Gastrocnemius medialis (tissue), 4 donors: Measurements from ENCODE around the gene PPIH. TPM values are rescaled to one million over a fixed set of nuclear protein-coding genes. Genes with fewer than 3 reads are reported as not detected.

Experiments used
- ATAC-seq, 2 donors: fragments of 150-250 bp; one replicate each; pipeline ENCODE4 v1.9.1; 2016
- DNase-seq, 2 donors: peaks; one replicate each; pipeline ENCODE4 v3.0.0-alpha.2; 2019
- H3K27ac ChIP-seq, 4 donors: fragments of 200-600 bp; sonication (generic); 1 replicate in 1 of 4; 2 replicates in 3 of 4; pipeline ENCODE4 v1.5.1; 2016 to 2018; ENCODE audit warnings: mild to moderate bottlenecking in 2 of 4, moderate library complexity in 1 of 4
- H3K27me3 ChIP-seq, 3 donors: fragments of 200-600 bp; sonication (generic) in 2 of 3; 1 replicate in 1 of 3; 2 replicates in 2 of 3; pipeline versions ENCODE4 v1.5.1 to v1.6.0; 2016 to 2019; ENCODE audit warnings: mild to moderate bottlenecking in 1 of 3, moderate library complexity in 1 of 3
- H3K36me3 ChIP-seq, 2 donors: fragments of 200-600 bp; sonication (generic) in 1 of 2; one replicate each; pipeline ENCODE4 v1.5.1; 2017 to 2018
- H3K4me1 ChIP-seq, 2 donors: fragments of 200-600 bp; sonication (generic) in 1 of 2; one replicate each; pipeline ENCODE4 v1.5.1; 2016 to 2017; ENCODE audit warnings: mild to moderate bottlenecking in 2 of 2
- H3K4me3 ChIP-seq, 4 donors: fragments of 200-600 bp; sonication (generic) in 3 of 4; 1 replicate in 1 of 4; 2 replicates in 3 of 4; pipeline ENCODE4 v1.5.1; 2016 to 2019; ENCODE audit warnings: mild to moderate bottlenecking in 2 of 4
- H3K9me3 ChIP-seq, 3 donors: fragments of 200-600 bp; sonication (generic) in 2 of 3; 1 replicate in 1 of 3; 2 replicates in 2 of 3; pipeline ENCODE4 v1.5.1; 2016 to 2019
- POLR2A ChIP-seq, 2 donors: fragments of 450-650 bp; IDR thresholded peaks; one replicate each; pipeline ENCODE4 v1.6.1; 2017; ENCODE audit warnings: antibody characterized with exemption in 2 of 2, mild to moderate bottlenecking in 2 of 2, moderate library complexity in 2 of 2
- in situ Hi-C, 4 donors: fragments of 200-750 bp; cut with MboI; loops; one replicate each; pipeline versions ENCODE4 v1.15.0 to v1.8.0; 2017; ENCODE audit warnings: low sequenced_read_pairs in 4 of 4
- intact Hi-C: fragments of 100-400 bp; cut with DNase I; formaldehyde crosslinking; loops from one replicate; pipeline ENCODE4 v1.15.1; 2023; ENCODE audit warnings: low total_unique reads
- total RNA-seq, 4 donors: library from RNA; depleted of rRNA; stranded (reverse); fragments of >200 nt; gene quantifications; one replicate each; pipeline versions ENCODE4 v1.1.0 to v1.2.3, GENCODE V29; 2016
- TF ChIP-seq, protein P1 (sequence below), 5 experiments: fragments of 450-650 bp in 3 of 5; fragments of 200-600 bp in 2 of 5; sonication (generic) in 2 of 5; IDR thresholded peaks in 4 of 5; conservative IDR thresholded peaks in 1 of 5; 1 replicate in 4 of 5; 2 replicates in 1 of 5; pipeline ENCODE4 v1.5.1; 2016 to 2019; ENCODE audit warnings: antibody characterized with exemption in 5 of 5, mild to moderate bottlenecking in 3 of 5, moderate library complexity in 3 of 5

Gene PPIH
- total RNA-seq, 4 donors from 2014 or later, result 6.1 to 13.6 (median 7.1) TPM

DNA sequence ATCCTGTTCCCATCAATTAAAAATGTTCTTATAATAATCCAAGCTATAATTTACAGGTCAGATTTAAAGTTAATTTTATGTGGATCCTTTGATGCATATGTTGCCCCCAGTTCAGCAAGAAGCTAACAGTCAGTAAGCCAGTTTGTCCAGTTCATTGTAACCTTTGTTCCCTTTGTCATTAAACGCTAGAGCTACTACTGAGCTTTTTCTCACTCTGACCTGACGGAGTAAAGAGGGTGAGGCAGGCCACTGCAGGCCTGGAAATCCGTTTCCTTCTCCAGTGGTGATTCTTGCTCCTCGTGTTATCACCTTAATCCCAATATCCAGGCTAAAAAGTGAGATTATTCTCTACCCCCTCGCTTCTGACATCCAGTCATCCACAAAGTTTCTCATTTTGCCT lies 34.2 kb downstream of the PPIH start:
- ATAC-seq, result no peak
- no peak for TF ChIP-seq POLR2A (IDR thresholded peaks at IDR 0.05)
- TF ChIP-seq, protein P1, sequence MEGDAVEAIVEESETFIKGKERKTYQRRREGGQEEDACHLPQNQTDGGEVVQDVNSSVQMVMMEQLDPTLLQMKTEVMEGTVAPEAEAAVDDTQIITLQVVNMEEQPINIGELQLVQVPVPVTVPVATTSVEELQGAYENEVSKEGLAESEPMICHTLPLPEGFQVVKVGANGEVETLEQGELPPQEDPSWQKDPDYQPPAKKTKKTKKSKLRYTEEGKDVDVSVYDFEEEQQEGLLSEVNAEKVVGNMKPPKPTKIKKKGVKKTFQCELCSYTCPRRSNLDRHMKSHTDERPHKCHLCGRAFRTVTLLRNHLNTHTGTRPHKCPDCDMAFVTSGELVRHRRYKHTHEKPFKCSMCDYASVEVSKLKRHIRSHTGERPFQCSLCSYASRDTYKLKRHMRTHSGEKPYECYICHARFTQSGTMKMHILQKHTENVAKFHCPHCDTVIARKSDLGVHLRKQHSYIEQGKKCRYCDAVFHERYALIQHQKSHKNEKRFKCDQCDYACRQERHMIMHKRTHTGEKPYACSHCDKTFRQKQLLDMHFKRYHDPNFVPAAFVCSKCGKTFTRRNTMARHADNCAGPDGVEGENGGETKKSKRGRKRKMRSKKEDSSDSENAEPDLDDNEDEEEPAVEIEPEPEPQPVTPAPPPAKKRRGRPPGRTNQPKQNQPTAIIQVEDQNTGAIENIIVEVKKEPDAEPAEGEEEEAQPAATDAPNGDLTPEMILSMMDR (IDR thresholded peaks at IDR 0.05 in 4 of 5, conservative IDR thresholded peaks at IDR 0.05 in 1 of 5), result no peak
- in situ Hi-C loops (no loop called here), intact Hi-C loops (no loop called here)
- no peak for DNase-seq
- Histone ChIP-seq H3K27ac (no peak overlapping the region), H3K36me3 (peaks cover 2 to 14% of the 10 kb centered on the region in 2 donors), H3K27me3 (no peaks in the 10 kb centered on the region), H3K9me3 (no peaks in the 10 kb centered on the region), H3K4me1 (peaks cover 45 to 54% of the 10 kb centered on the region in 2 donors), H3K4me3 (no peak overlapping the region)

DNA sequence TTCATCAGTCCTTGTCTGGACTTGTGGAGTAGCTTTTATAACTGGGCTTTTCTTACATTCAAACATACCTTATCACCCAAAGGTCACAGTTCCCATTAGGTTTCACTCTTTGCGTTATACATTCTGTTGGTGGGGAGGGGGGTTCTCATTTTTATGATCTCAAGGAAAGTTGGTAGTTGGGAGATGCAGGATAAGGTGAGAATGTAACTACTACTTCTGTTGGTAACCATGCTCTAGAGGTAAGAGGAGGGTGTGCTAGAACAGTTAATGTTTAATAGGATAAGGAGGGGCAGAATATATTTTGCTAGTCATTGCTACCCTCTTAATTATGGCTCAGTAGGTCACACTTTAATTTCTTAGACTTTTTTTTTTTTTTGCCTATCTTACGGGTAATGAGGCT lies 34.7 kb downstream of the PPIH start:
- Histone ChIP-seq H3K27me3 (no peaks in the 10 kb centered on the region), H3K4me3 (no peak overlapping the region), H3K9me3 (no peaks in the 10 kb centered on the region), H3K4me1 (peaks cover 40 to 49% of the 10 kb centered on the region in 2 donors), H3K36me3 (peaks cover 6 to 18% of the 10 kb centered on the region in 2 donors), H3K27ac (no peak overlapping the region)
- intact Hi-C loops (no loop called here), in situ Hi-C loops (no loop called here)
- no peak for ATAC-seq
- no peak for DNase-seq
- no peak for TF ChIP-seq POLR2A (IDR thresholded peaks at IDR 0.05)
- TF ChIP-seq, protein P1 (IDR thresholded peaks at IDR 0.05 in 4 of 5, conservative IDR thresholded peaks at IDR 0.05 in 1 of 5), result no peak

DNA sequence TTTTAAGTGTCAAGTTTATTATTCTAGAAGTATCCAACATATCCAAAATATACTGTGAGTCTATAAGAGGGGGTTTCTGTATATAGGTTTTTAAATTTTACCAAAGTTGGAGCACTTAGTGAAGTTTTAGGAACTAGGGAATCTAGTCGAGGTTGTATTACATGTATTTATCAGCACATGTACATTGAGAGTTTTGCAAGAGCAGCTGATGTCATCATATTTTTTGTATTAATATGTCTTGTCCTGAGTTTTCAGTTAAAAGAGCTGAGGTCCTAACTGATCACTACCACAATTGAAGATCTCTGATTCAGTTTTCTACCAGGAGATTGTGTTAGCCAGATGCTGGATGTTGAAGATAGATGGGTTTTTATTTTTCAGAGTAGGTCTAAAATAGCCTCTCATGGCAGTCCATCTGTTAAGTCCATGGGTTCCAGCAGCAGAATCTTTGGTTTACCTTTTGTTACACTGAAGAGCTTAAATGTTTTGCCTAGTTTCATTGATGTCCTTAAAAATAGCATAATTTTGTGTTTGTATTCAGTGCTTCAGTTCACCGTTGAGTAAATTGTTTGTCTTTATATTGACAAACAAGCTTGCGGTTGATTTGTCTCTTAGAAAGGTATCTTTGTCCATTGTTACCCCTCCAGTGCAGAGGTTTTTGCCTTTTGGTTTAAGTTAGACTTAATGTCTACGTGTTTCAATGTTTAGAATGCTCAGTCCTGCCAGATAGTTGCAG lies 40.0 kb downstream of the PPIH start:
- in situ Hi-C loops (no loop called here), intact Hi-C loops (no loop called here)
- H3K36me3 ChIP-seq, result peaks cover 6 to 70% of the 10 kb centered on the region in 2 donors
- DNase-seq, result no peak
- H3K4me1 ChIP-seq, result peaks cover 0 to 7% of the 10 kb centered on the region in 2 donors
- H3K27ac ChIP-seq, result no peak overlapping the region
- no peak for ATAC-seq
- no peaks in the 10 kb centered on the region for H3K9me3 ChIP-seq
- no peaks in the 10 kb centered on the region for H3K27me3 ChIP-seq
- TF ChIP-seq POLR2A (IDR thresholded peaks at IDR 0.05), result no peak
- TF ChIP-seq, protein P1 (IDR thresholded peaks at IDR 0.05 in 4 of 5, conservative IDR thresholded peaks at IDR 0.05 in 1 of 5), result no peak
- H3K4me3 ChIP-seq, result no peak overlapping the region

DNA sequence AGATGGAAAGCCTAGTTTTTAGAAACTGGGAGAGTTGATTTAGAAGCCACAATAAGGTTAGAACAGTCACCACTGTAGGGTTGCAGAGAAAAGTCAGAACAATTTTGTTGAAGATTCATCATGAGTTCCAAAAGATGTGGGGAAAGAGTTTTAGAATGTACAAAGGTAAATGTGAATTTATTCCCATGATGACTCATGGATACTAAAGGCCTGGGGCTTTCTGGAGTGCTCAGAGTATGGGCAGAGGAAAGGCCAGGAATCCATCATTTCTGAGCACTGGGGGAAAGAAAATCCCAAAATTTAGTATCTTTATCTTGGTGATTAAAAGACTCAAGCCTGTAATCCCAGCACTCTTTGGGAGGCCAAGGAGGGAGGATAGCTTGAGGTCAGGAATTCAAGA lies 41.8 kb downstream of the PPIH start:
- no peaks in the 10 kb centered on the region for H3K27me3 ChIP-seq
- in situ Hi-C loops (no loop called here), intact Hi-C loops (no loop called here)
- no peaks in the 10 kb centered on the region for H3K9me3 ChIP-seq
- H3K4me3 ChIP-seq, result no peak overlapping the region
- H3K36me3 ChIP-seq, result peaks cover 6 to 80% of the 10 kb centered on the region in 2 donors
- H3K4me1 ChIP-seq, result no peaks in the 10 kb centered on the region
- DNase-seq, result no peak
- TF ChIP-seq, protein P1 (IDR thresholded peaks at IDR 0.05 in 4 of 5, conservative IDR thresholded peaks at IDR 0.05 in 1 of 5), result no peak
- no peak for TF ChIP-seq POLR2A (IDR thresholded peaks at IDR 0.05)
- H3K27ac ChIP-seq, result no peak overlapping the region
- ATAC-seq, result no peak
